Measurements from ENCODE around the gene TIPIN. TPM values are rescaled to one million over a fixed set of nuclear protein-coding genes. Genes with fewer than 3 reads are reported as not detected.

The TIPIN gene
- polyA plus RNA-seq, 3 donors, result 1.4 to 4.0 (median 3.7) TPM

- WGBS (ENCODE audit: insufficient coverage), result 0% methylated on average over 6 of the region's 12 CpGs
- Histone ChIP-seq H3K4me2 (replicated peaks; ENCODE audit: extremely low read depth, low read length, poor library complexity, severe bottlenecking) (peak overlapping the region; percentile 86), H4K20me1 (ENCODE audit: insufficient read depth, low read length) (no peaks in the 10 kb centered on the region), H3K79me2 (ENCODE audit: insufficient read depth, low read length) (no peaks in the 10 kb centered on the region), H3K4me3 (replicated peaks in 1 of 3; ENCODE audit: low read depth in 2 of 3, low read length in 3 of 3) (peak overlapping the region; percentile 53 to 98 (median 83)), H3K27ac (ENCODE audit: low read depth in 1 of 2, low read length in 2 of 2) (peak overlapping the region; percentile 65 to 88), H2AFZ (ENCODE audit: insufficient read depth, low read depth, low read length, poor library complexity, severe bottlenecking) (peak overlapping the region; percentile 84), H3K4me1 (ENCODE audit: control insufficient read depth in 1 of 2, insufficient read depth in 2 of 2, low read length in 2 of 2) (peaks cover 11 to 24% of the 10 kb centered on the region in 2 donors), H3K9ac (ENCODE audit: insufficient read depth, low read length, poor library complexity, severe bottlenecking) (peak overlapping the region; percentile 64), H3K36me3 (replicated peaks in 1 of 2; ENCODE audit: control insufficient read depth in 1 of 2, insufficient read depth in 2 of 2, low read length in 2 of 2) (no peaks in the 10 kb centered on the region), H3K9me3 (replicated peaks in 1 of 2; ENCODE audit: control insufficient read depth in 1 of 2, insufficient read depth in 1 of 2, low read length in 2 of 2) (peaks cover 4 to 11% of the 10 kb centered on the region in 2 donors), H3K27me3 (ENCODE audit: control insufficient read depth in 2 of 2, insufficient read depth in 2 of 2, low read length in 2 of 2) (no peaks in the 10 kb centered on the region)
- peaks cover 6 to 12% (median 10%) of the 10 kb centered on the region in 7 donors for H3K9me3 Mint-ChIP-seq
- H3K27me3 Mint-ChIP-seq (ENCODE audit: low read depth in 3 of 3), result peaks cover 0 to 2% (median 0%) of the 10 kb centered on the region in 3 donors
- TF ChIP-seq CTCF (IDR thresholded peaks at IDR 0.05), result no peak
- H3K4me1 Mint-ChIP-seq, result peaks cover 15% of the 10 kb centered on the region
- no peaks in the 10 kb centered on the region for H3K36me3 Mint-ChIP-seq
- DNase-seq, result peak in 2 of 3 donors; percentile 27 to 78
- peak overlapping the region; percentile 90 to 98 (median 94) for H3K27ac Mint-ChIP-seq
- peak overlapping the region; percentile 86 to 98 for H3K4me3 Mint-ChIP-seq
- intact Hi-C loops (cut with micrococcal nuclease), result no loop called here
Observed at GRCh38 chr15:66369773-66370651, 13.5 kb upstream of the TIPIN start.

- DNase-seq, result no peak
- H3K79me2 ChIP-seq (ENCODE audit: insufficient read depth, low read length), result no peaks in the 10 kb centered on the region
- H3K4me2 ChIP-seq (replicated peaks; ENCODE audit: extremely low read depth, low read length, poor library complexity, severe bottlenecking), result no peak overlapping the region
- intact Hi-C loops (cut with micrococcal nuclease), result no loop called here
- Mint-ChIP-seq H3K4me1 (peaks cover 19% of the 10 kb centered on the region), H3K9me3 (no peaks in the 10 kb centered on the region), H3K27ac (no peak overlapping the region), H3K36me3 (no peaks in the 10 kb centered on the region), H3K4me3 (no peak overlapping the region), H3K27me3 (ENCODE audit: low read depth in 3 of 3) (peaks cover 0 to 2% (median 0%) of the 10 kb centered on the region in 3 donors)
- peaks cover 19 to 25% of the 10 kb centered on the region in 2 donors for H3K4me1 ChIP-seq (ENCODE audit: control insufficient read depth in 1 of 2, insufficient read depth in 2 of 2, low read length in 2 of 2)
- no peak overlapping the region for H3K9ac ChIP-seq (ENCODE audit: insufficient read depth, low read length, poor library complexity, severe bottlenecking)
- no peak overlapping the region for H3K27ac ChIP-seq (ENCODE audit: low read depth in 1 of 2, low read length in 2 of 2)
- no peak overlapping the region for H2AFZ ChIP-seq (ENCODE audit: insufficient read depth, low read depth, low read length, poor library complexity, severe bottlenecking)
- H3K4me3 ChIP-seq (replicated peaks in 1 of 3; ENCODE audit: low read depth in 2 of 3, low read length in 3 of 3), result no peak overlapping the region
- no peak for TF ChIP-seq CTCF (IDR thresholded peaks at IDR 0.05)
- 100% methylated on average over 1 of the region's 3 CpGs for WGBS (ENCODE audit: insufficient coverage)
- H4K20me1 ChIP-seq (ENCODE audit: insufficient read depth, low read length), result no peaks in the 10 kb centered on the region
- no peaks in the 10 kb centered on the region for H3K27me3 ChIP-seq (ENCODE audit: control insufficient read depth in 2 of 2, insufficient read depth in 2 of 2, low read length in 2 of 2)
- no peaks in the 10 kb centered on the region for H3K36me3 ChIP-seq (replicated peaks in 1 of 2; ENCODE audit: control insufficient read depth in 1 of 2, insufficient read depth in 2 of 2, low read length in 2 of 2)
- H3K9me3 ChIP-seq (replicated peaks in 1 of 2; ENCODE audit: control insufficient read depth in 1 of 2, insufficient read depth in 1 of 2, low read length in 2 of 2), result no peaks in the 10 kb centered on the region
Observed at GRCh38 chr15:66364944-66365528, 8.6 kb upstream of the TIPIN start.

All from CD14-positive monocyte (primary cell).